Glomerular visceral epithelial cell (primary cell): Measurements from ENCODE around the gene GHRH.
A peak's percentile ranks its signal among the peaks of the same experiment; 100 is the strongest.

Experiments used
- DNase-seq: peaks from one replicate; pipeline ENCODE4 v3.0.0-alpha.2; 2016; ENCODE audit errors: extremely low spot score

GHRH gene

GRCh38 chr20:37290158-37290810 is 28.7 kb upstream of the GHRH start:
- no peak for DNase-seq

GRCh38 chr20:37288091-37288490 is 26.5 kb upstream of the GHRH start:
- DNase-seq = no peak

GRCh38 chr20:37285664-37286374 is 24.2 kb upstream of the GHRH start:
- DNase-seq = no peak

GRCh38 chr20:37284691-37285161 is 23.1 kb upstream of the GHRH start:
- DNase-seq = no peak

GRCh38 chr20:37283530-37284195 is 22.0 kb upstream of the GHRH start:
- no peak for DNase-seq

- peak; percentile 62 for DNase-seq
Measured at GRCh38 chr20:37282556-37282955, 20.9 kb upstream of the GHRH start.

- DNase-seq = no peak
Measured at GRCh38 chr20:37280403-37280802, 18.8 kb upstream of the GHRH start.

GRCh38 chr20:37279820-37280219 is 18.2 kb upstream of the GHRH start:
- no peak for DNase-seq

- DNase-seq = no peak
Measured at GRCh38 chr20:37278966-37279590, 17.5 kb upstream of the GHRH start.

- DNase-seq = no peak
Measured at GRCh38 chr20:37277253-37277593, 15.6 kb upstream of the GHRH start.

GRCh38 chr20:37276494-37277252 is 15.1 kb upstream of the GHRH start:
- no peak for DNase-seq

GRCh38 chr20:37274851-37275524 is 13.4 kb upstream of the GHRH start:
- no peak for DNase-seq

- no peak for DNase-seq
Measured at GRCh38 chr20:37273988-37274387, 12.4 kb upstream of the GHRH start.

GRCh38 chr20:37271421-37271768 is 9.8 kb upstream of the GHRH start:
- no peak for DNase-seq

GRCh38 chr20:37270576-37271420 is 9.2 kb upstream of the GHRH start:
- DNase-seq = peak; percentile 39

GRCh38 chr20:37267667-37268313 is 6.2 kb upstream of the GHRH start:
- no peak for DNase-seq

- no peak for DNase-seq
Measured at GRCh38 chr20:37266940-37267666, 5.5 kb upstream of the GHRH start.

GRCh38 chr20:37265152-37265551 is 3.5 kb upstream of the GHRH start:
- DNase-seq = no peak

GRCh38 chr20:37263686-37264085 is 2.1 kb upstream of the GHRH start:
- DNase-seq = no peak
